NCI-H345 treated with DMSO at 0.1 percent for 48 hours (cell line): ENCODE results near the gene XXYLT1.
"Not testable (repeated sequence)": the region's sequence is repeated elsewhere in the genome, so short reads cannot be mapped to it uniquely, and the experiment has no call there.

ENCODE experiments used
- DNase-seq: peaks from one replicate; lab custom pipeline; 2025; ENCODE audit not compliant: unreplicated experiment; lab: John Stamatoyannopoulos, UW

The XXYLT1 gene

GRCh38 chr3:195228886-195229285, 42.1 kb downstream of the XXYLT1 start:
- not testable (repeated sequence) for DNase-seq

DNA sequence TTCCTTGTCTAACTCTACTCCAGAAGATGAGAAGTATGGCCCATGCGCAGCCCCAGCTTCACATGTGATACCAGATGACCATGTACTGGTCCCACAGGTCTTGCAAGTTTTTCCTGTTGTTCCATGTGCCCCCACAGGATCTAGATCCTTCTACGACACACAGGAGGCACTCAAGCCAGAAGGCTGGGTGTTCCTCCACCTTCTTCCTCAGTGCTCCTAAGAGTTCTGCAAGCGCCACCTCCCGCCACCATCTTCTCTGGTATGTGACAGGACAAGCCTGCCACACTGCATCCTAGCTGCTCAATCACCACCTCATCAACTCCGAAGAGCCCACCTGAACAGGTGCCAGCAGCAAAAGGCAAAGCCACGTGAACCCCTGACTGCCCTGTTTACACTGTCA, 43.1 kb downstream of the XXYLT1 start:
- DNase-seq, result no peak

DNA sequence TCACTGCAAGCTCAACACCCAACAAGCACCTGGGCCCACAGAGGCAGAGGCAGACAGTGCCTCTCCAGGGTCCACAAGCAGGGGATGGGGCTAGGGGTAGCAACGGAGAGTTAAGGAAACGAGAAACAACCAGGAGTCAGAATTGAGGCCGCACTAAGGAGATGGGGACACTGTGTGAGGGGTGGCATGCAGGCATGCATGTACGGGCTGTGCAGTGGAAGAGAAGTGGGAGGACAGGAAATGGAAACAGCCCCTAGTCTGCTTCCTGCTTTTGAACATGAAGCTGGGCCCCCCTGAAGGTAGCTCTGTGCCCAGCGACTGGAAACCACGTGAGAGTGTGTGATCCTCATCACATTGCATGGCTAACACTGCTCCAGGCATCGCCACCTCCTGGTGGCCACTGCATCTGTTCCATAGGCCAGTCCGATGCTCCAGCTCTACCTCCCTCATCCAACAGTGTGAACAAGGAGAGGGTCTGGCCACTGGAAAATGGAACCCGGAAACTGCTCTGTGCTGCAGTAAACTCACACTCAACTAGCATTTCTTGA, 44.0 kb downstream of the XXYLT1 start:
- DNase-seq, result no peak

DNA sequence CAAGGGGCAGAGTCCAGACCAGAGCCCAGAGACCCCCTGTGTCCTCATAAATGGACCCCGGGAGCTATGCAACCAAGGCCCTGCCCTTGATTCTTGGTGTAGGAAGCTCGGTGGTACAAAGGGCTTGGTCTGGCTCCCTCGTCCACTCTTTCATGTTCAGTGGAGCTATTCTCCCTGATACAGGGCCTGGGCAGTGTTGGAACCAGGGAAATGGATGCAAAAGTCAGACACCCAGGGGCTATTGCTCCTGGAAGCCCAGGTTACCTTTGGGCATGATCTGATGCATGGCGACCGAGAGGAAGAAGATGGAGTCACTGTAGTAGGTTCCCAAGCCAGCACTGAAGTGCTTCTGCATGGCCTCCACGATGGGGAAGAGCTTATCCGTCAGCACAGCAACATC, 44.5 kb downstream of the XXYLT1 start:
- no peak for DNase-seq

DNA sequence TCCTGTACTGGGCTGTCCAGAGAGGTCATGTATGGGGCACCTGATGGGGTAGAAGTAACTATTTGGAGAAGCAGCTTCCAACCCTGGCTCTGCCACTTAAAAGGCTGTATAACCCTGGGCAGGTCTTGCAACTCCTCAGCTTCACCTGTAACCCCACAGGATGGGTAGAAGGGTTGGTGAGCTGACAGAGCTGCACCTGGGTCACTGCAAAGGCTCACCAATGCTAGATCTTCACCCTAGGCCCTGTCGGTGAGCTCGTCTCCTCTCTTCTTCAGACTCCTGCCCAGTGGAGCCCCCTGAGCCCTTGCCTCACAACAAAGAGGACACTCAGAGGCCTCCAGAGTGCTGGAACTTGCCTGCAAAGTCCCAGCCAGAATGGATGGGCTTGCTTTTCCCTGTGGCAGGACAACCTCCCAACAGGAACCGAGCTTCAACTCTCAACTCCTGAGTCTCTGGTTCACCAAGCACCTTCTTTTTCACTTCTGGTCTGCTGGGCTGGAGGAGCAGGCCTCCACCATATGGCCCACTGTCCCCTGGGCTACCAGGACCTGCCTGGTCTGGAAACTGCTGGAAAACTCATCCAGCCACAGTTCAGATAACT, 45.9 kb downstream of the XXYLT1 start:
- no peak for DNase-seq

GRCh38 chr3:195224156-195224979, 46.6 kb downstream of the XXYLT1 start:
- DNase-seq, result no peak

DNA sequence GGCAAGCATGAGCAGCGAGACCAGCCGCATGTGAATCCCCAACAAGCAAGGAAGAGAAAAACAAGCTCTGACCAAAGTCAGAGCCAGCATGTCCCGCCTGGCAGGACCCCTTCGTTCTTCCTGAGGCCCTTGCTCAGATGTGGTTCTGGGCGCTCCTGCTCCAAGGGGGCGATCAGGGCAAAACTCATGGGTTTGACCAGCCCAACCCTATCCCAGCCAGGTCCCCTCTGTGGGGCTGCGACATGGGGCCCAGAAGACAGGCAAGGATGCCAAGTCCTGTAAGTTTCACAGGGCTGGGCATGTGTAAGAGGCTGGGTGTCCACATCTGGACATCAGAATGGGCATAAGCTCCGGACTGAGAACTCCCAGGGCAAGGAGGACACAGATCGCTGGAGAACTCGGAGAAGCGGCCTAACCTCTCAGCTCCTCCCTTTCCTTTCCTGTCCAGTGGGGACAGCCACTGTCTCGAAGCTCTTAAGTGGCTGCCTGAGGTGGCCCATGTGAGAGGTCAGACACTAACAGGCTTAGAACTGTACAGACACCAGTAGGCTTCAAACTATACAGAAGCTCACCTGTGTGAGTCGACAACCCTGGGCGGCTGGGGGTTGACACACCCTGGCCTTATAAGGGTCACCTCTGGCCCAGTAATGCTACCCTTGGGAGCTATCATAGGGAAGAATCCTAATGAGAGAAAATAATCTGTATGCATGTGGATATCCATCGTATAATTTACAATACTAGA, 48.9 kb downstream of the XXYLT1 start:
- no peak for DNase-seq

DNA sequence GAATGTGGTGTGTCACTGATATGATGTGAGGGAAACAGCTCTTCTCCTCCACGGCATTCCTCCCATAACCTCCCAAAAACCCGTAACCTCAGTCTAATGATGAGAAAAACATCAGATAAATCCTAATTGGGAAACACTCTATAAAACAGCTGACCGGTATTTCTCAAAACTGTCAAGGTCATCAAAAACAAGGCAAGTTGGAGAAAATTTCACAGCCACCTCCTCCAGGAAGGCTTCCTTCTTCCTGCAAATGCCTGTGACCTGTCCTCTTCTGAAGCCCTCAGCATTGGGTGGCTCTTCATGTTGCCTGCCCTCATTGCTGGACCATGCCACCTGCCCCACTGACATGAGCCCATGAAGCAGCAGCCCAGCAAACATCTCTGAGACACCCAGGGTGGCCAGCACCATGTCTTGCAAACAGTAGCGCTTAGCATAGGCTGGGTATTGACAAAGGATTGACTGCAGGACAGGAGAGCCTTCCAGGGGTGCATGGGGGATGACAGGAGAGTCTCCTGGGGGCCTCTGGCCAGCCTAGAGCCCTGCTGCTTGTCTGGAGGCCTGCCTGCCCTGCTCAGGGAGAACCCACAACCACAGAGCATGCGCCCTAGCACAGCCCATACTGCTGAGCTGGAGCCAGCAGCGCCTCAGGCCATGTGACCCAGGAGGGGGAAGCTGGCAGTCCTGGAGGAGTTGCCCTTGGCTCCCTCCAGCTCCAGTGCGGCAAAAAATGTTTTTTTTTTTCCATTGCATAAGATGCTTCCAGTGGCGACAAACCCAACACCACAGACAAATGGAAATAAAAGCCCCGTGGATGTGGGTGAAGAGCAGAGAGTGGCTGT, 49.7 kb downstream of the XXYLT1 start:
- no peak for DNase-seq

DNA sequence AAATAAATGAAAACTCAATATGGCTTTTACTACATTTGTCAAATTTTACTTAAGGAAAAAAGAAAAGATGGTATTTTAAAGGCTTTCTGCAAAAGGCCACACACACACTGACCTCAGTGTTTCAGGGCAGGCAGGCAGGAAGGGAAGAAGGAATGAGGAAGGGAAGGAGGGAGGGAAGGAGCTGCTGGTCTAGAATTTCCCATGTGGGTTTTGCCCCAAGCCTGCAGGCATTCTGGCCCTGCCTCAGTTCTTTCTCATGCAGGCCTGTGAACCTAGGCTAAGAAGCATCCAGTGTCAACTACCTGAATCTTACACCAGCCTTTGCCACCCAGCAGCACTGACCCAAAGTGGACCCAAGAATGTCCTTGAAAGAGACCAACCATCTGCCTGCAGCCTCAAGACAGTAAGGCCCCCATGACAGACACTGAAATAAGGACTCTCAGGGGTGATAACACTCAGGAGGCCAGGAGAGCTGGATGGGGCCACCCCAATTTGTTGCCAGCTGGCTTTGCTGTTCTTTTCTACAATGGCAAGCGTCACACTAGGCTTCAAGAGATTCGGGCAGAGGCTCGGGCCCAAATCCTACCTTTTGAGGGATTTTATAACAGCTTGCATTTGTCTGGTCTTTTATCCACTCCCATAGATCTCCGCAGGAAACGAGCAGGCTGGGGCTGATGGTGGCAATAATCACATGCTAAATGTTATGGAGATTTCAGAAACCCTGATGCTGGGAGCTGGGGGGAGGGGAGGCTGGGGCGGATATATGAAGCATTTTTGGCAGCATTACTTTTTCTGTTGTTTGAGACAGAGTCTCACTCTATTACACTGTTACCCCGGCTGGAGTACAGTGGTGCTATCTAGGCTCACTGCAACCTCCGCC, 51.4 kb downstream of the XXYLT1 start:
- DNase-seq, result no peak

DNA sequence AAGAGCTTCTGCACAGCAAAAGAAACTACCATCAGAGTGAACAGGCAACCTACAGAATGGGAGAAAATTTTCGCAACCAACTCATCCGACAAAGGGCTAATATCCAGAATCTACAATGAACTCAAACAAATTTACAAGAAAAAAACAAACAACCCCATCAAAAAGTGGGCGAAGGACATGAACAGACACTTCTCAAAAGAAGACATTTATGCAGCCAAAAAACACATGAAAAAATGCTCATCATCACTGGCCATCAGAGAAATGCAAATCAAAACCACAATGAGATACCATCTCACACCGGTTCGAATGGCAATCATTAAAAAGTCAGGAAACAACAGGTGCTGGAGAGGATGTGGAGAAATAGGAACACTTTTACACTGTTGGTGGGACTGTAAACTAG, 52.6 kb downstream of the XXYLT1 start:
- DNase-seq, result not testable (repeated sequence)

DNA sequence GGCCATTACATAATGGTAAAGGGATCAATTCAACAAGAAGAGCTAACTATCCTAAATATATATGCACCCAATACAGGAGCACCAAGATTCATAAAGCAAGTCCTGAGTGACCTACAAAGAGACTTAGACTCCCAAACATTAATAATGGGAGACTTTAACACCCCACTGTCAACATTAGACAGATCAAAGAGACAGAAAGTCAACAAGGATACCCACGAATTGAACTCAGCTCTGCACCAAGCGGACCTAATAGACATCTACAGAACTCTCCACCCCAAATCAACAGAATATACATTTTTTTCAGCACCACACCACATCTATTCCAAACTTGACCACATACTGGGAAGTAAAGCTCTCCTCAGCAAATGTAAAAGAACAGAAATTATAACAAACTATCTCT, 55.4 kb downstream of the XXYLT1 start:
- not testable (repeated sequence) for DNase-seq

GRCh38 chr3:195214381-195214780, 56.6 kb downstream of the XXYLT1 start:
- DNase-seq, result no peak

DNA sequence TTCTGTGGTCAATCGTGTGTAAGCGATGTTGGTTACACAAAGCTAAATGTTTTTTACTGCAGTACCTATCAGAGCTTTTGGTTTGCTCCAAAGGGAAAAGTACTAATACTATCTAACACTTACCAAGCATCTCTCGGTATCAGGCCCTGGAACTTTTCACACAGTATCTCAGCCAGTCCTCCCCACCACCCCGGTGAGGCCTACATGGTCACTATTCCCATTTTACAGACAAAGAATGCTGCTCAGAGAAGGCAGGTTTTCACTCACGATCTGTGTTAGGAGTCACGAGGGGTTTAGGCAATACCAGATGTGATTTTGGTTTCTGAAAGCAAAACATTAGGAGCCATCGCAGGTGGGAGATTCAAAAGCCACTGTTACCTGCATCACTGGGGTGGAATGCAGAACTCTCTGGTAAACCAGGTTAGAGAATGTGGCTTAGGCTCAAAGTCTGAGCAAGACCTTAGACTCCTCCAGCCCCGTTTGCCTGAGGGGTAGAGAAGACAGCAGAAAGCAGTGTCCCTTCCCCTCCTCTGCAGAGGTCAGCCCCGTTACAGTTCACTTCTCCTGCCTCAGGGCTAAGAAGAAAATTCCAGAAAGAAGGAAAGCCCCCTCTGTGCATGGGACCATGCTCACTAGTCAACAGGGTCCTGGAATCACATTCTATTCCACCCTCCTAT, 57.2 kb downstream of the XXYLT1 start:
- DNase-seq, result no peak

DNA sequence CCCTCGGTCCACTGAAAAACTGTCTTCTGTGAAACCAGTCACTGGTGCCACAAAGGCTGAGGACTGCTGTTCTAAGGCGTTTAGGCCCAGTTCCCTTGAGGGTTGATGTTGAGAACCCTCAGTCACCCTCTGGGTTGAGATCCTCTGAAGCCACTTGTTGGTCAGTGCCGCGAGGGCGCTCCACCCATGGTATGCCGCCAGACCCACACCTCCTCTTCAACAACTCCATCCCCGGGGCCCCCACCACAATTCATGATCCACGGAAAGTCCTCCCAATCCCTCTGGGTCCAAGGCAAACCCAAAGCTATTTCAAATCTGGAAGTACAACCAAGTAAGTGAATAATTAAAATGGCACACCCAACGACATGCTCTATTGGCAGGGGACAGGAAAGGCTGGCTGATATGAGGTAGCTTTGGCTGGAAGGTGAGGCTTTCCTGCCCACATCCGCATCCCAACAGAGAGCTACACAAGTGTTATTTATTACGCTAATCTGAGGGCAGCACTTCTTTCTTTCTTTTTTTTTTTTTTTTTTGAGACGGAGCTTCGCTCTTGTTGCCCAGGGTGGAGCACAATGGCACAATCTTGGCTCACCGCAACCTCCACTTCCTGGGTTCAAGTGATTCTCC, 58.1 kb downstream of the XXYLT1 start:
- DNase-seq, result no peak

DNA sequence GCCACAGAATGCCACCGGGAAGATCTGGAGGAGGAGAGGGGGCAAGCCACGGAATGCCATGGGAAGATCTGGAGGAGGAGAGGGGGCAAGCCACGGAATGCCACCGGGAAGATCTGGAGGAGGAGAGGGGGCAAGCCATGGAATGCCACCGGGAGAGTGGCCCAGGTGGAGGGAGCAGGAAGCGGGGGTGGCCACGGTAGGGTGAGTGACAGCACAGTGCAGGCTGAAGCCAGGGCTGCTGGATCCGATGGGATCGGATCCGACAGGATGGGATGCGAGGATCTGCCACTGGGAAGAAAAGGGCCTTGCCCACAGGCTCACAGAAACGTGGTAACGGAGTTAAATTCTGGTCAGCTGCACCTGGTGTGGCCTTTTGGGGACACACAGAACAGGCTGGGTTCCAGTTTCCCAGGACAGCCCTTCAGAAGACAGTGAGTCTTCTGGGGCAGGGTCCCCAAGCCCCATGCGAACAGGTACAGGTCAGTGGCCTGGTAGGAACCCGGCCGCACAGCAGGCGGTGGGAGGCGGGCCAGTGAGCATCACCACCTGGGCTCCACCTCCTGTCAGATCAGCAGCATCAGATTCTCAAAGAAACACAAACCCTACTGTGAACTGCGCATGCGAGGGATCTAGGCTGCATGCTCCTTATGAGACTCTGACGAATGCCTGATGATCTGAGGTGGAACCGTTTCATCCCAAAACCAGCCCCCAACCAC, 58.8 kb downstream of the XXYLT1 start:
- DNase-seq, result no peak

DNA sequence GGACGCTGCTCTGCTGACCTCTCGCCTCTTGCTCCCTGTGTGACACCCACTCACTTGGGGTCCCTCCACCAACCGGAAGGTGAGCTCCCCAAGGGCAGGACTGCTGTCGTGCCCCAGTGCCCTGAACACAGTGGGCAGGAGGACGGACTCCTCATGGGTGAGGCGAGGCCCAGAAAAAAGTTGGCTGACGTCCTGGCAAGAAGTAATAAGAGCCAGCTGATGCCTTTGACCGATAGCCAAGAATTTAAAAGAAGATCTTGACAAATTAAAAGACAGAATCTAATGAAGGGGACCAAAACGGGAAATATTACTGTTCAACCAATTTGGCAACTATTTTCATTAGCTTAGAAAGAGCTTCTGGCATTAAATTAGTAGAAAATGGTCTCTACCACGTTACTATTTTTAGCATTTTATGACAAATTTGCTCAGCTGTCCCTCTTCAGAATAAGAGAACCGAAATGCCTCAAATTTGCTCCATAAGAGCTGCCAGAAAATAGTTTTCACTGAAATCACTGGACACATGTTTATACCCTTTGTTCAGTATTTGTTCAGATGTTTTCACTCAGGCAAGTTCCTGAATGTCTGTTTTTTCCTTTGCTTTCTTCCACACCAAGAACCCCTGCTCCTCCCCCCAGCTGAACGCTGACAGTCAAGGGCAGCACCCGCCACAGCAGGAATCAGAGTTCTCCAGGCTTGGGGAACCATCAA, 60.5 kb downstream of the XXYLT1 start:
- DNase-seq, result no peak

DNA sequence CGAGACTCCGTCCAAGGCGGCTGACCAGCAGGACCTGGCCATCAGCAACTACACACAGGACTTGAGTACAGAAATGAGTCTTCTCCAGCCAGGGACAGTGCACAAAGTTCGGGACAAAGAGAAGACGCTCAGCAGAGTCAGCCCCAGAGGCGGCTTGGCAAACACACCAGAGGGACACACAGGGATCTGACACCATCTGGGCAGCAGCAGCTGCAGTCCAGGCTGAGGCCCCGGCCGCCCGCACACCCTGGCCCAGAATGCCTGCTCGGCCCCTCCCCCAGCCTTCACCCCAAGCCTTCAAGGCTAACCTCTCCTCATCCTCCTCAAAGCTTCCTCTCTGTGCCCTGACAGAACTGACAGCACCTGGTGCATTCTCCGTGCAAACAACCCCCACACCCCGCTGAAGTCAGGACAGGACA, 61.1 kb downstream of the XXYLT1 start:
- no peak for DNase-seq
